K562 (cell line): Measurements from ENCODE around the gene CBX2. TPM values are rescaled to one million over a fixed set of nuclear protein-coding genes. Genes with fewer than 3 reads are reported as not detected.

Experiments used
- ATAC-seq: fragments of 200-7000 bp; cut with Tn5 transposase; 3 replicates; pipeline ENCODE4 v1.9.1; 2020; ENCODE audit warnings: moderate library complexity
- BruUV-seq: library from RNA; stranded (reverse); fragments of 400-500 nt; replicated peaks from 2 replicates; lab custom pipeline; 2021; lab: Mats Ljungman, UMichigan
- CTCF ChIA-PET: fragments of 300-600 bp; formaldehyde crosslinking; extraction: SDS; loops from one replicate; lab custom pipeline; 2021; ENCODE audit warnings: low intra/inter-chr PET ratio; lab: Yijun Ruan, JAX
- POLR2A ChIA-PET: fragments of 300-600, 350-650 bp; sonication (Branson Sonifier 250); formaldehyde crosslinking; extraction: SDS; loops from one replicate; lab custom pipeline; 2021; ENCODE audit warnings: antibody characterized with exemption, inconsistent platforms; lab: Yijun Ruan, JAX
- DNase-seq, 4 experiments: peaks; one replicate each; pipeline versions ENCODE4 v3.0.0 to v3.0.0-alpha.2; 2011 to 2018; ENCODE audit warnings: low spot score in 3 of 4, mixed read lengths in 3 of 4; ENCODE audit errors: extremely low read depth in 1 of 4
- FAIRE-seq: peaks from 2 replicates; lab custom pipeline; 2011; peaks lifted over from hg19 to GRCh38; lab: Jason Lieb, UNC
- H2AFZ ChIP-seq: 2 replicates; pipeline ENCODE4 v1.6.0; 2011; ENCODE audit warnings: low read depth, low read length, control low read depth, inconsistent platforms
- H3K27ac ChIP-seq: fragments of 200-600 bp; 3 replicates; pipeline ENCODE4 v1.8.0; 2011; ENCODE audit warnings: low read depth, mild to moderate bottlenecking, control low read depth, inconsistent platforms, low read length, moderate library complexity, mixed read lengths; ENCODE audit errors: extremely low read depth
- H3K27me3 ChIP-seq, 2 experiments: fragments of 300-600 bp in 1 of 2; 2 replicates in 1 of 2; 3 replicates in 1 of 2; pipeline versions ENCODE4 v1.6.0 to v1.8.0; 2011; ENCODE audit warnings: inconsistent platforms in 2 of 2, low read length in 2 of 2, mild to moderate bottlenecking in 1 of 2, mixed read lengths in 1 of 2, moderate library complexity in 1 of 2; ENCODE audit not compliant: control insufficient read depth in 2 of 2, insufficient read depth in 2 of 2
- H3K36me3 ChIP-seq: fragments of 300-600 bp; 3 replicates; pipeline ENCODE4 v1.8.0; 2011; ENCODE audit warnings: mild to moderate bottlenecking, low read length, inconsistent platforms; ENCODE audit not compliant: control insufficient read depth, insufficient read depth
- H3K4me1 ChIP-seq, 2 experiments: fragments of 200-600 bp in 1 of 2; replicated peaks in 1 of 2; 2 replicates in 1 of 2; 3 replicates in 1 of 2; pipeline versions ENCODE4 v1.5.1 to v1.8.0; 2011; ENCODE audit warnings: inconsistent platforms in 2 of 2, low read length in 2 of 2, mild to moderate bottlenecking in 1 of 2, mixed read lengths in 1 of 2, moderate library complexity in 1 of 2; ENCODE audit not compliant: control insufficient read depth in 2 of 2, insufficient read depth in 2 of 2
- H3K4me2 ChIP-seq: 2 replicates; pipeline ENCODE4 v1.6.1; 2011; ENCODE audit warnings: low read length, control low read depth, inconsistent platforms, mixed read lengths; ENCODE audit not compliant: insufficient read depth
- H3K4me3 ChIP-seq: fragments of 200-600 bp; sonication (generic), shearing (Covaris generic); 2 replicates; pipeline ENCODE4 v1.5.1; 2016; ENCODE audit warnings: control low read depth, inconsistent platforms
- H3K79me2 ChIP-seq: fragments of 200-600 bp; 3 replicates; pipeline ENCODE4 v1.8.0; 2011; ENCODE audit warnings: low read length, inconsistent platforms; ENCODE audit not compliant: control insufficient read depth, insufficient read depth
- H3K9ac ChIP-seq, 2 experiments: 2 replicates each; pipeline versions ENCODE4 v1.6.0 to v1.6.1; 2011; ENCODE audit warnings: low read depth in 2 of 2, low read length in 2 of 2, control low read depth in 1 of 2, inconsistent platforms in 1 of 2, mild to moderate bottlenecking in 1 of 2, mixed read lengths in 1 of 2; ENCODE audit not compliant: insufficient read depth in 1 of 2
- H3K9me1 ChIP-seq: one replicate; pipeline ENCODE4 v1.6.0; 2011; ENCODE audit warnings: inconsistent platforms, mild to moderate bottlenecking, low read length, moderate library complexity; ENCODE audit not compliant: control insufficient read depth, insufficient read depth
- H3K9me3 ChIP-seq: replicated peaks from 2 replicates; pipeline ENCODE4 v1.5.1; 2011; ENCODE audit warnings: low read depth, low read length, inconsistent platforms; ENCODE audit not compliant: control insufficient read depth, insufficient read depth
- H4K20me1 ChIP-seq: replicated peaks from 2 replicates; pipeline ENCODE4 v1.6.1; 2011; ENCODE audit warnings: low read length, inconsistent platforms, mixed read lengths; ENCODE audit not compliant: control insufficient read depth, insufficient read depth
- CREBBP ChIP-seq: IDR thresholded peaks from one replicate; pipeline ENCODE4 v1.6.1; 2012; ENCODE audit warnings: low read depth, mild to moderate bottlenecking, control low read depth, inconsistent platforms, low read length
- MLLT1 ChIP-seq, 2 experiments: fragments of 450-650 bp; IDR thresholded peaks; 2 replicates each; pipeline ENCODE4 v1.6.1; 2016
- SNAPC5 ChIP-seq: fragments of 250-450 bp; sonication (Bioruptor Pico); IDR thresholded peaks from 2 replicates; pipeline ENCODE4 v1.8.0; 2021; ENCODE audit warnings: moderate library complexity, mild to moderate bottlenecking, inconsistent platforms
- ZNF316 ChIP-seq: fragments of 450-650 bp; IDR thresholded peaks from 2 replicates; pipeline ENCODE4 v1.6.1; 2016
- WGBS: fragments of 100-300 bp; shearing (Covaris generic); methylation state at CpG from one replicate; pipeline ENCODE4 v1.1.6; 2016; ENCODE audit warnings: low coverage, mixed read lengths; ENCODE audit not compliant: insufficient coverage; ENCODE audit errors: missing lambda C conversion rate; 5-methylcytosine and 5-hydroxymethylcytosine counted together
- in situ Hi-C: fragments of 300-500 bp; cut with MboI; formaldehyde crosslinking; loops from 4 replicates; pipeline ENCODE4 v1.15.0; 2018; ENCODE audit warnings: inconsistent platforms, mixed read lengths
- intact Hi-C: fragments of 100-400 bp; cut with micrococcal nuclease; formaldehyde crosslinking; loops from 2 replicates; pipeline ENCODE4 v1.14.2; 2022
- polyA plus RNA-seq, 8 experiments: library from polyadenylated mRNA; depleted of rRNA in 4 of 8; stranded (reverse) in 5 of 8; unstranded in 3 of 8; fragments of >200 nt; fragmentation: Nextera tagmentation in 2 of 8; fragmentation: Illumina TruSeq in 1 of 8; extraction: Ambion mirVana in 2 of 8; extraction: Trizol in 1 of 8; gene quantifications; 2 replicates each; pipeline versions ENCODE4 v1.2.1 to v1.2.3, GENCODE V29; 2011 to 2014; ENCODE audit warnings: inconsistent platforms in 1 of 8, missing spikeins in 1 of 8
- total RNA-seq, 7 experiments: library from RNA; depleted of rRNA in 6 of 7; stranded (reverse); fragments of >200 nt in 6 of 7; fragmentation: Illumina TruSeq in 2 of 7; extraction: Trizol in 2 of 7; gene quantifications; 2 replicates each; pipeline versions ENCODE4 v1.2.1 to v1.2.3, GENCODE V29; 2011 to 2021; ENCODE audit warnings: low replicate concordance in 1 of 7

The CBX2 gene
- total and polyA plus RNA-seq, 9 of the 15 experiments (the other 6 are each of a cell fraction or from before 2014, with no cell fraction given), result 0.66 to 26.9 (median 13.9) TPM

DNA sequence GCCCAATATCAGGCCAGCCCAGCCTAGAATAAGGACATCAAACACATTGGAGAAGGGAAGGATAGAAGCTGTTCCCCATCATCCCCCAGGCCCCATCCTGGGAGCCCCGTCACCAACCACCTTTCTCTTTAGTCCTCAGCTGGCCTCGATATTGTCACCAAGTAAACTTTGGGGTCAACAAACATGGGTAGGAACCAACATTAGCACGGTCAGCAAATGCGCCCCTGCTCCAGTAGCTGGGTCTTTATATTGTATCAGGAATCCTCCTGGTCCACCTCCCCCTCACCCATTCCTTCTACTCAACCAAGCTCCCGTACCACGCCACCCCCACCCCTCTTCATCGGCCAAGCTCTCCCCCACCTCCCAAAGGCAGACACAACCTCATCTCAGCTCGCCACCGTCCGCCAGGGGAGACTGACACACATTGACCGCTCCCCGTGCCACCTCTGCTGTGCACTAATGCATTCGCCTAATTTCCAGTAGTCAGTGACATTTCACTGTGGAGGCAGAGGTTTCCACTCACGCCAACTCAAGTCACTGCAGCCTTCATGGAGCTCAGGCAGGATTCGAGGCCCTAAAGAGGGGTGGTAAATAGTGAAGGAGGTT, 20.7 kb upstream of the CBX2 start:
- no peak overlapping the region for H3K27ac ChIP-seq
- no peaks in the 10 kb centered on the region; a peak in 1 of 5 replicates for H3K27me3 ChIP-seq
- H3K4me1 ChIP-seq, result peaks cover 0 to 15% of the 10 kb centered on the region in 2 experiments; a peak in 2 of 5 replicates
- DNase-seq (no peak), FAIRE-seq (no peak), ATAC-seq (no peak)
- no peak overlapping the region for H3K9ac ChIP-seq
- H3K9me3 ChIP-seq, result no peaks in the 10 kb centered on the region
- TF ChIP-seq SNAPC5 (CRISPR knock-in tag) (no peak), ZNF316 (peak; percentile 29; the same call in 1 of the 2 replicates)
- H3K4me3 ChIP-seq, result no peak overlapping the region
- H3K79me2 ChIP-seq, result no peaks in the 10 kb centered on the region
- ChIA-PET CTCF (no interaction called here), POLR2A (interaction anchor here (0.6 to 1.9 kb wide), 3 partner anchors 12 to 153 kb away, joined by 3 to 6 read pairs (median 4); no protein-coding TSS in a partner anchor)
- intact Hi-C loops (no loop called here), in situ Hi-C loops (no loop called here)
- no peaks in the 10 kb centered on the region for H3K9me1 ChIP-seq
- no peak overlapping the region for H3K4me2 ChIP-seq
- H3K36me3 ChIP-seq, result no peaks in the 10 kb centered on the region
- BruUV-seq, result no TSS peak
- WGBS, result 33% methylated on average over 15 of the region's 15 CpGs
- no peaks in the 10 kb centered on the region for H4K20me1 ChIP-seq
- H2AFZ ChIP-seq, result peak overlapping the region; percentile 25; the same call in 1 of the 2 replicates

DNA sequence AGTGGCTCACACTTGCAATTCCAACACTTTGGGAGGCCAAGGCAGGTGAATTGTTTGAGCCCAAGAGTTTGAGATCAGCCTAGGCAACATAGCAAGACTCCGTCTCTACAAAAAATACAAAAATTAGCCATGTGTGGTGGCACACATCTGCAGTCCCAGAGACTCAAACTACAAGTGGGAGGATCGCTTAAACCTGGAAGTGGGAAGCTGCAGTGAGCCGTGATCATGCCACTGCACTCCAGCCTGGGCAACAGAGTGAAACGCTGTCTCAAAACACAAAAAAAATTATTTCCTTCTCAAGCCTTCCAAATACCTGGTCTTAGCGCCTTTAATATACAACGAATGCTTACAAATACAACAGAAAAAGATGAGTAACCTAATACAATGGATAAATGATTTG, 19.7 kb upstream of the CBX2 start:
- Histone ChIP-seq H3K27ac (no peak overlapping the region), H3K9me3 (no peaks in the 10 kb centered on the region), H2AFZ (no peak overlapping the region), H3K9ac (no peak overlapping the region), H3K36me3 (no peaks in the 10 kb centered on the region), H3K4me3 (no peak overlapping the region), H3K4me2 (no peak overlapping the region), H3K79me2 (no peaks in the 10 kb centered on the region), H3K9me1 (no peaks in the 10 kb centered on the region), H3K4me1 (peaks cover 0 to 12% of the 10 kb centered on the region in 2 experiments; a peak in 2 of 5 replicates), H3K27me3 (no peaks in the 10 kb centered on the region; a peak in 1 of 5 replicates), H4K20me1 (no peaks in the 10 kb centered on the region)
- ATAC-seq, result no peak
- in situ Hi-C loops, result no loop called here
- POLR2A ChIA-PET, result interaction anchor here (1.9 kb wide), 1 partner anchor 13 kb away, joined by 6 read pairs; no protein-coding TSS in a partner anchor
- intact Hi-C loops, result no loop called here
- CTCF ChIA-PET, result no interaction called here
- BruUV-seq, result no TSS peak
- FAIRE-seq, result peak; percentile 15
- WGBS, result 20% methylated on average over 6 of the region's 6 CpGs
- TF ChIP-seq CREBBP, result no peak
- no peak for TF ChIP-seq MLLT1 (IDR thresholded peaks at IDR 0.05)
- no peak for DNase-seq
